Measurements from ENCODE around the gene BRD2.
A peak's percentile ranks its signal among the peaks of the same experiment; 100 is the strongest.

The BRD2 gene

DNA sequence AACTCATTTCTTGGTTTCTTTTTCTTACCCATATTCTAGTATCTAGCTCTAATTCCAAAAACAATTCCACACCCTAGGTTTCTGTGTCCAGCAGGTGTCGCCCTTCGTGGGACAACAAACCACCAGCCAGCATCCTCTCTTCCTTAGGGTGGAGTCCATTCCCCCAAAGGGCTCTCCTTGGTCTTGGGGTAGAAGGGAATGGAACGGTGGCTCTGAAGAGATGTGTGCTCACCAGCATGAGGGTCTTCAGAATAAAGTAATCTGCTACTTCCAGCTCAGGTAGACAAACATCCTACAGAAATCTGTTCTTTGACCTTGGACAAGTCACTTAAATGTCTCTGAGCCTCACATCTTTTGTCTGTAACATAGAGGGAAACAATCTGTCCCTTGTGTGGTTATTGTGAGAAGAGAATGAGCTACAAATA lies 34.7 kb upstream of the BRD2 start:
- CTCF ChIA-PET: interaction anchor here (0.6 to 15.9 kb wide), 47 partner anchors 9 to 314 kb away, joined by 3 to 379 read pairs (median 5); partner anchors contain the start of genes BRD2, HLA-DMA, HLA-DMB and PSMB9
- POLR2A ChIA-PET: interaction anchor here (0.6 to 4.7 kb wide), 10 partner anchors 9 to 51 kb away, joined by 3 to 27 read pairs (median 6); partner anchors contain the start of gene HLA-DMA
- DNase-seq (ENCODE audit: extremely low spot score): peak; percentile 54
- TF ChIP-seq, protein P1, sequence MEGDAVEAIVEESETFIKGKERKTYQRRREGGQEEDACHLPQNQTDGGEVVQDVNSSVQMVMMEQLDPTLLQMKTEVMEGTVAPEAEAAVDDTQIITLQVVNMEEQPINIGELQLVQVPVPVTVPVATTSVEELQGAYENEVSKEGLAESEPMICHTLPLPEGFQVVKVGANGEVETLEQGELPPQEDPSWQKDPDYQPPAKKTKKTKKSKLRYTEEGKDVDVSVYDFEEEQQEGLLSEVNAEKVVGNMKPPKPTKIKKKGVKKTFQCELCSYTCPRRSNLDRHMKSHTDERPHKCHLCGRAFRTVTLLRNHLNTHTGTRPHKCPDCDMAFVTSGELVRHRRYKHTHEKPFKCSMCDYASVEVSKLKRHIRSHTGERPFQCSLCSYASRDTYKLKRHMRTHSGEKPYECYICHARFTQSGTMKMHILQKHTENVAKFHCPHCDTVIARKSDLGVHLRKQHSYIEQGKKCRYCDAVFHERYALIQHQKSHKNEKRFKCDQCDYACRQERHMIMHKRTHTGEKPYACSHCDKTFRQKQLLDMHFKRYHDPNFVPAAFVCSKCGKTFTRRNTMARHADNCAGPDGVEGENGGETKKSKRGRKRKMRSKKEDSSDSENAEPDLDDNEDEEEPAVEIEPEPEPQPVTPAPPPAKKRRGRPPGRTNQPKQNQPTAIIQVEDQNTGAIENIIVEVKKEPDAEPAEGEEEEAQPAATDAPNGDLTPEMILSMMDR (IDR thresholded peaks at IDR 0.05; ENCODE audit: control extremely low read depth, extremely low read depth, low read depth, missing control alignments): peak; percentile 81

DNA sequence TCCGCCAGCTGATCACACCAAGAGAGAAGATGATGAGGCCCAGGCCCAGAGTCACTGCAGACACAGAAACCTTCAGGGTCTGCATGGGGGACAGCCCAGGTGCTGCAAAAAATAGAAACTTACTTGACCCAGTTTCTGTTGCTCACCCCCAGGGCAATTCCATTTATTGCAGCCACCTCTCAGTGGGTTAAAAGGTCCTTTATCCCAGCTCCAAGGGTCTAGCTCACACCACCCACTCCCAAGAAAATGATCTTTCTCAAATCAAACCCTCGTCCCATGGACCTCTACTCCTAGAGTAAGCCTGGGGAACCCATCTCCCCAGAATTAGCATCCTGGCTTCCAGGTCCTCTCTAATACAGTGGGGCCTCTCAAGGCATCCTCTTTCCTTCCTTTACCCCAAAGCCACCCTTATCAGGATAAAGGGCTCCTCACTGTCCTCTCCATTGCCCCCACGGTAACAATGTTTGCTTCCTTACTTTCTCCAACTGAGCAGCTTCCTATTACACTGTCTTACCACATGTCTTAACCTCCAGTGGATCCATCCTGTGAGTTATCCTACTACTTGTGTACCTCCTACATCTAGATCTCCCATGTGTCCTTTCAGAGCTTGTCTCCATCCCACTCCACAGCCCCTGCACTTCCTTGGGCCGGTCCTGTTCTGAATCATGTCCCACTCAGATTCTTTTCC lies 32.7 kb upstream of the BRD2 start:
- CTCF ChIA-PET: interaction anchor here (0.8 to 15.9 kb wide), 9 partner anchors 7 to 67 kb away, joined by 3 to 379 read pairs (median 13); partner anchors contain the start of genes HLA-DMA and HLA-DMB
- TF ChIP-seq, protein P1 (IDR thresholded peaks at IDR 0.05; ENCODE audit: control extremely low read depth, extremely low read depth, low read depth, missing control alignments): no peak
- DNase-seq (ENCODE audit: extremely low spot score): no peak
- POLR2A ChIA-PET: interaction anchor here (1.0 to 4.7 kb wide), 3 partner anchors 37 to 49 kb away, joined by 3 to 23 read pairs (median 19); no protein-coding TSS in a partner anchor

DNA sequence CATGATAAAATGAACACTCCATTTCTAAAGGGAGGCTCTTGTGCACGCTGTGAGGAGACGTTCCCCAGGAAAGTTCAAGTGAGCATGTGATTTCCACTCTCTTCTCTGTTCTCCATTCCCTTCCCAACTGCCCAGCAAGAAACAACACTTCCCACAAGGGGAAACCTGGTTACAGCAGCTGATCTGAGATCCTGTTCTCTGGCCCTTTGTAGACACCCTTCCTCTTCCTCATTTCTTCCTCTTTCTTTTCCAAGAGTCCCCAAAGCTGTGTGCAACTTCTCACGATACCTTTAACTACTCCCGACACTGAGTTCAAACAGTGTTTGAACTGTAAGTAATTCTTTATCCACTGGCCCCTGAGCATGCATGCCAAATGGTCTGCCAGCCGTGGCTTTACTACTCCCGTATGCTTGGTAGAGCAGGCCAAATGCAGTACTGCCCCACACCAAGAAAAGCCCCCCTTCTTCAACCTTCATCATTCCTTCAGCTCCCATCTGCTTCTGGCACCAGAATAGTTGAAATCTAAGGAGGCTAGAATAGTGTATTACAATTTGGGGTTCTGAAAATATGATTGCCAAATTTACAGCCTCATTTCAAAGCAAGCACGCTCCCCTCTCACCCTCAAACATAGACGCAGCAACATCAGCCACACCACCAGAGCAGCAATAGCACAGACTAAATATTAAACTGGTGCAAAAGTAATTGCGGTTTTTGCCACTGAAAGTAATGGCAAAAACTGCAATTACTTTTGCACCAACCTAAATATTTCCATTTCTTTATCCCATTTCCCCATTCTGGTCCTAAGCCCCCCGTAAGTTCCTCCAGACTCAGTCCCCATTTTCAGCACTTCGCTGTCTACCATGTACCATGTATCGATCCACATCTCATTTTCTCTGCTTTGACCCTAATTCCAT lies 31.9 kb upstream of the BRD2 start:
- CTCF ChIA-PET: interaction anchor here (1.0 to 15.9 kb wide), 5 partner anchors 6 to 48 kb away, joined by 3 to 379 read pairs (median 86); partner anchors contain the start of genes HLA-DMA and HLA-DMB
- TF ChIP-seq, protein P1 (IDR thresholded peaks at IDR 0.05; ENCODE audit: control extremely low read depth, extremely low read depth, low read depth, missing control alignments): no peak
- POLR2A ChIA-PET: interaction anchor here (1.7 kb wide), 1 partner anchor 36 kb away, joined by 19 read pairs; no protein-coding TSS in a partner anchor
- DNase-seq (ENCODE audit: extremely low spot score): no peak

DNA sequence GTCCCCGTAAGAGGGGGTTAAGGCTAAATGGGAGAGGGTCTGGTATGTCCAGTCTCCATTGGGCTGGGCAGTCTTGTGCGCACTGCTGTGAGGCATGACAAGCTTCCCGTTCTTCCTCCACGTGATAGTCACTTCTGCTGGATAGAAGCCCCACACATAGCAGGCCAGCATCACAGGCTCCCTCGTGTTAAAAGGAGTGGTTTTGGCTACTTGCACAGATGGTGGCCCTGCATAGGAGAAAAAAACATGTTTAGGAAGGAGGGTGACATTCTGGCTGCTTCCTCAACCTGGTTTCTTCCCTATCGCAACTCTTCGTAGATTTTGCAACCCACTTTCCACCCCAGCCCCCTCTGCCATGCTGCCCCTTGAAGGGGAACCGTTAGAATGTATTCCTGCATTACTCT lies 31.2 kb upstream of the BRD2 start:
- ChIA-PET CTCF (interaction anchor here (0.9 to 15.9 kb wide), 5 partner anchors 16 to 47 kb away, joined by 3 to 379 read pairs (median 3); partner anchors contain the start of gene HLA-DMA), POLR2A (interaction anchor here (8.5 kb wide), 1 partner anchor 35 kb away, joined by 211 read pairs; no protein-coding TSS in a partner anchor)
- no peak for DNase-seq (ENCODE audit: extremely low spot score)
- TF ChIP-seq, protein P1 (IDR thresholded peaks at IDR 0.05; ENCODE audit: control extremely low read depth, extremely low read depth, low read depth, missing control alignments): no peak

DNA sequence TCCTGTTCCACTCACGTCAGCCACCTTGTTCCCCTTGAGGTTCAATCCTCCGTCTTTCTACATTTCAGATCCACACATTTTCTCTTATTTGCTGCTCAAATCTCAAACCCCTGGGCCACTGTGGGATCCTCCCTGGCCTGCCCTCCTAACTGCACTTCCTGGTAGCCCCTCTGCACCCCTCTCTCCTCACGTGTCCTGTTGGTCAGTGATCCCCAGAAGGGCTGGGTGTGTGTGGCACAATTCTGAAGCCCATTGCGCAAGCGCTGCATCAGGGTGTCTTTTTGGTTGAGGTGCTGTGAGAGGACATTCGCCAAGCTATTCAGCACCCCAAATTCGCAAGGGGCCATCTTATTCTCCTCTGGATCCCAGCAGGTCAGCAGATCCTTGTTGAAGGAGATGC lies 29.9 kb upstream of the BRD2 start:
- ChIA-PET POLR2A (interaction anchor here (0.6 to 8.5 kb wide), 2 partner anchors 30 to 34 kb away, joined by 3 to 211 read pairs; partner anchors contain the start of gene BRD2), CTCF (interaction anchor here (1.6 to 15.9 kb wide), 3 partner anchors 15 to 46 kb away, joined by 3 to 379 read pairs (median 38); partner anchors contain the start of gene HLA-DMA)
- DNase-seq (ENCODE audit: extremely low spot score): no peak
- TF ChIP-seq, protein P1 (IDR thresholded peaks at IDR 0.05; ENCODE audit: control extremely low read depth, extremely low read depth, low read depth, missing control alignments): no peak
